ENCODE measurements around the gene SH2B3. TPM values are rescaled to one million over a fixed set of nuclear protein-coding genes. Genes with fewer than 3 reads are reported as not detected.

The SH2B3 gene
- total RNA-seq, 1 donor from 2014 or later: 24.1 TPM

DNA sequence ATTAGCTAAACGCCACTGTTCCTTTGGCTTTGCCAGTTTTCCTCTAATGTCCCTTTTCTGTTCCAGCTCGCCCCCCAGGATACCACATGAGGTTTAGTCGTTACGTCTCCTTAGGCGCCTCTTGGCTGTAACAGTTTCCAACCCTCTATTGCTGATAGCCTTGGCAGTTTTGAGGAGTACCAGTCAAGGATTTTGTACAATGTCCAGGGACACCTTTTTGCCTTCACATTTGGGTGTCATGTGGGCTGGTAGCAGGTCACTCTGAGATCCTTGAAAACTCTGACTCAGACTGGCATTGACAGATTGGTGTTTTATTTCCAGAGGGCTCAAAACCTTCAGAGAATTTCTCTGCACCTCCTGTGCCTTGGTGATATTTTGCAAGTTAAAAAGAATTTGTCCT lies 14.1 kb downstream of the SH2B3 start:
- Histone ChIP-seq H3K27ac (no peak overlapping the region), H3K27me3 (no peaks in the 10 kb centered on the region), H3K4me3 (no peak overlapping the region), H3K36me3 (peaks cover 0 to 13% of the 10 kb centered on the region in 2 donors), H3K9me3 (no peaks in the 10 kb centered on the region), H3K4me1 (peaks cover 6% of the 10 kb centered on the region)
- TF ChIP-seq, protein P1, sequence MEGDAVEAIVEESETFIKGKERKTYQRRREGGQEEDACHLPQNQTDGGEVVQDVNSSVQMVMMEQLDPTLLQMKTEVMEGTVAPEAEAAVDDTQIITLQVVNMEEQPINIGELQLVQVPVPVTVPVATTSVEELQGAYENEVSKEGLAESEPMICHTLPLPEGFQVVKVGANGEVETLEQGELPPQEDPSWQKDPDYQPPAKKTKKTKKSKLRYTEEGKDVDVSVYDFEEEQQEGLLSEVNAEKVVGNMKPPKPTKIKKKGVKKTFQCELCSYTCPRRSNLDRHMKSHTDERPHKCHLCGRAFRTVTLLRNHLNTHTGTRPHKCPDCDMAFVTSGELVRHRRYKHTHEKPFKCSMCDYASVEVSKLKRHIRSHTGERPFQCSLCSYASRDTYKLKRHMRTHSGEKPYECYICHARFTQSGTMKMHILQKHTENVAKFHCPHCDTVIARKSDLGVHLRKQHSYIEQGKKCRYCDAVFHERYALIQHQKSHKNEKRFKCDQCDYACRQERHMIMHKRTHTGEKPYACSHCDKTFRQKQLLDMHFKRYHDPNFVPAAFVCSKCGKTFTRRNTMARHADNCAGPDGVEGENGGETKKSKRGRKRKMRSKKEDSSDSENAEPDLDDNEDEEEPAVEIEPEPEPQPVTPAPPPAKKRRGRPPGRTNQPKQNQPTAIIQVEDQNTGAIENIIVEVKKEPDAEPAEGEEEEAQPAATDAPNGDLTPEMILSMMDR (IDR thresholded peaks at IDR 0.05): no peak
- TF ChIP-seq POLR2AphosphoS5 (IDR thresholded peaks at IDR 0.05; ENCODE audit: insufficient read depth in 1 of 2, low read depth in 1 of 2): no peak
- intact Hi-C loops (cut with DNase I): no loop called here
- no peak for DNase-seq (ENCODE audit: extremely low spot score in 2 of 2)

DNA sequence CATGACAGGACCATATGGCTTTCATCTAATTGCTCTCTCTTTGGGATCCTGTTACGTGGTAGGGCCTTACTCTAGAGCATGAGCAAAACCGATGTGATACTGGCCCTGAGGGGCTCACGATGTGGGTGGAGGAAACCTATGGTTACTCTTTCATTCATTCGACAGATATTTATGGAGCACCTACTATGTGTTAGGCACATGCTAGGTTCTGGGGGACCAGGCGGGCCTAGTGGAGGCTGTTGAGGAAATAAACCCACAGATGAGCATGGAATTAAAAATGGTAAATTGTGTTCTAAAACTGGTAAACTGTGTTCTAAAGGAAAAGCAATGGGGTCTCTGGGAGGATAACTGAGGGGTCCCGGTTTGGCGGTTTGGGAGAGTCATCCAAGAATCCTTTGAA lies 14.8 kb downstream of the SH2B3 start:
- DNase-seq (ENCODE audit: extremely low spot score in 2 of 2): no peak
- H3K27me3 ChIP-seq: no peaks in the 10 kb centered on the region
- peaks cover 13% of the 10 kb centered on the region for H3K4me1 ChIP-seq
- no peaks in the 10 kb centered on the region for H3K9me3 ChIP-seq
- TF ChIP-seq, protein P1 (IDR thresholded peaks at IDR 0.05): no peak
- no peak for TF ChIP-seq POLR2AphosphoS5 (IDR thresholded peaks at IDR 0.05; ENCODE audit: insufficient read depth in 1 of 2, low read depth in 1 of 2)
- no peak for TF ChIP-seq POLR2A (IDR thresholded peaks at IDR 0.05)
- H3K36me3 ChIP-seq: peaks cover 0 to 13% of the 10 kb centered on the region in 2 donors
- H3K4me3 ChIP-seq: no peak overlapping the region
- intact Hi-C loops (cut with DNase I): no loop called here
- no peak overlapping the region for H3K27ac ChIP-seq

DNA sequence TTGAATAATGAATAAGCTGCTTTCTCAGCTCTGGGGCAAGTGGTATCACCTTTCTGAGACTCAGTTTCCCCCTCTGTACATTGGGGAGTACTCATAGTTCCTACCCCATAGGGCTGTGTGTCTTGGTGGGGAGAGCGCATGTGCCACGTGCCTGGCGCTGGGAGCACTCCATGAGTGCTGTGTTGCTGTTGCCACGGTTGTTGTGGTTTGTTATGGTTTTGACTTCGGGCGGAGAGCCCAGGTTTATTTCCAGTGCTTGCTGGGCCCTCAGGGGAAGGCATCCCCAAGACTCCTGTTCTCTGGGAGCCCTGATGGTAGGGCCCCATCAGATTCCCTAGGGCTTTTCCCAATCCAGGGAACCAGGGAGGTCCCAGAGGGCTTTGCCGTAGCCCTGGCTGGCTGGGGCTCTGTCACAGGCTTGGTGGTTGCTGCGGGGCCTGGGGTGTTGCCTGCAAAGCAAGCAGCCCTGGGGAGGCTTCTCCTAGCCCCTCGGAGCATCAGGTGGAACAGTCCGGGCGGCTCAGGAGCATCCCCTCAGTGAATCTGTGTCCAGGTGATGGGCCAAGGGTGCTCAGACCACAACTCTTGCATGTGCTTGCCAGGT lies 18.6 kb downstream of the SH2B3 start:
- no peak for TF ChIP-seq POLR2AphosphoS5 (IDR thresholded peaks at IDR 0.05; ENCODE audit: insufficient read depth in 1 of 2, low read depth in 1 of 2)
- no peak for TF ChIP-seq POLR2A (IDR thresholded peaks at IDR 0.05)
- TF ChIP-seq, protein P1 (IDR thresholded peaks at IDR 0.05): no peak
- peaks cover 35% of the 10 kb centered on the region for H3K4me1 ChIP-seq
- no peak overlapping the region for H3K27ac ChIP-seq
- H3K36me3 ChIP-seq: peaks cover 0 to 7% of the 10 kb centered on the region in 2 donors
- DNase-seq (ENCODE audit: extremely low spot score in 2 of 2): no peak
- H3K9me3 ChIP-seq: no peaks in the 10 kb centered on the region
- intact Hi-C loops (cut with DNase I): no loop called here
- H3K27me3 ChIP-seq: no peaks in the 10 kb centered on the region
- no peak overlapping the region for H3K4me3 ChIP-seq

DNA sequence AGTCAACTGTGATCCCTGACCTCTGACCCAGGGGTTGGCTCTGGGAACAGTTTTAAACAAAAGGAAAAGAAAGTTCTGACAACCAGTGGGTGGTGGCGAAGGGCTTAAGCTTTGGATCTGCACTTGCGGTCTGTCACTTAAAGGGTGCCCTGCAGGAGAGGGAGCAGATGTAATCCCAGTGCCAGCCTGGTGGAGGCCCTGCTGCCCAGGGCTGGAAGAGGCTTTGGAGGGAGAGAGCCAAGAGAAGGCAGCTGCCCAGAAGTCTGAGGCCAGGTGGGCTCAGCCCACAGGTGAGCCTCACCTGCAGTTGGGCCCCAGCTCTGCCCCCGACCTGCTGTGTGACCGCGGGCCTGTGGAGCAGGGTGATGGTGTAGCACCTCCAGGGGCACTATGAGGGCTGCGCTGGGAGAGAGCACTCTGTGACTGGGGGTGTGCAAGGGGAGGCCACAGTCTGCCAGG lies 19.1 kb downstream of the SH2B3 start:
- TF ChIP-seq, protein P1 (IDR thresholded peaks at IDR 0.05): no peak
- no peak for TF ChIP-seq POLR2A (IDR thresholded peaks at IDR 0.05)
- no peak for TF ChIP-seq POLR2AphosphoS5 (IDR thresholded peaks at IDR 0.05; ENCODE audit: insufficient read depth in 1 of 2, low read depth in 1 of 2)
- intact Hi-C loops (cut with DNase I): no loop called here
- Histone ChIP-seq H3K36me3 (peaks cover 0 to 7% of the 10 kb centered on the region in 2 donors), H3K27me3 (no peaks in the 10 kb centered on the region), H3K9me3 (no peaks in the 10 kb centered on the region), H3K4me1 (peaks cover 40% of the 10 kb centered on the region), H3K4me3 (no peak overlapping the region), H3K27ac (no peak overlapping the region)
- no peak for DNase-seq (ENCODE audit: extremely low spot score in 2 of 2)

DNA sequence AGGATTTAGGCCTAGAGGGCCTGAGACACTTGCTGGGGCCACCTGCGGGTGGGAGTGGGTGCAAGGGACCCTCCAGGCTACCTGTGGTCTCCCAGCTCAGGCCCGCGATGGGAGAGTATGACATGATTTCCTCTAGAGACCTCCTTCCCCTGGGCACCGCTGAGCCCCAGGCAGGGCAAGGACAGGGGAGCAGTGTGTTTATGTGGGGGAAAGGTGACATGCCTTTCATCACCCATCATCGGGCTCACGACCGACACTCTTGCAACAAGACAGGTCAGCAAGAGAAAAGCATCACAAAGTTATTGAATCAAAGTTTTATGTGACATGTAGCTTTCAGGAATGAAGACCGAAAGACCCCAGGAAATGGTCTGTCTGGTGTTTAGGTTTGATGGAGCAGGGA lies 19.9 kb downstream of the SH2B3 start:
- intact Hi-C loops (cut with DNase I): no loop called here
- Histone ChIP-seq H3K27me3 (no peaks in the 10 kb centered on the region), H3K4me1 (peaks cover 49% of the 10 kb centered on the region), H3K9me3 (no peaks in the 10 kb centered on the region), H3K36me3 (peaks cover 0 to 3% of the 10 kb centered on the region in 2 donors), H3K4me3 (no peak overlapping the region), H3K27ac (no peak overlapping the region)
- TF ChIP-seq POLR2A (IDR thresholded peaks at IDR 0.05) (no peak), POLR2AphosphoS5 (IDR thresholded peaks at IDR 0.05; ENCODE audit: insufficient read depth in 1 of 2, low read depth in 1 of 2) (no peak)
- TF ChIP-seq, protein P1 (IDR thresholded peaks at IDR 0.05): no peak
- DNase-seq (ENCODE audit: extremely low spot score in 2 of 2): no peak

All from vagina (tissue), 2 donors.